Urinary bladder (tissue), 4 donors: Measurements from ENCODE around the gene PARP12. TPM values are rescaled to one million over a fixed set of nuclear protein-coding genes. Genes with fewer than 3 reads are reported as not detected.
A peak's percentile ranks its signal among the peaks of the same experiment; 100 is the strongest.

Experiments used
- DNase-seq: peaks from one replicate; pipeline ENCODE4 v3.0.0-alpha.2; 2015; ENCODE audit errors: extremely low spot score
- H3K27ac ChIP-seq: one replicate; pipeline ENCODE4 v1.5.1; 2013; ENCODE audit warnings: low read depth, mild to moderate bottlenecking, moderate library complexity
- H3K36me3 ChIP-seq: one replicate; pipeline ENCODE4 v1.6.1; 2013; ENCODE audit warnings: mild to moderate bottlenecking, moderate library complexity; ENCODE audit not compliant: insufficient read depth
- H3K4me1 ChIP-seq: one replicate; pipeline ENCODE4 v1.6.1; 2013; ENCODE audit warnings: mild to moderate bottlenecking, moderate library complexity; ENCODE audit not compliant: insufficient read depth
- H3K4me3 ChIP-seq: one replicate; pipeline ENCODE4 v1.5.1; 2013; ENCODE audit warnings: low read depth, low read length
- WGBS: extraction: QIAGEN DNeasy Blood & Tissue Kit; methylation state at CpG from one replicate; pipeline ENCODE4 v1.1.7; 2013; 5-methylcytosine and 5-hydroxymethylcytosine counted together
- polyA plus RNA-seq: library from polyadenylated mRNA; stranded (reverse); fragments of 200-250 nt; gene quantifications from one replicate; pipeline ENCODE4 v1.2.3, GENCODE V29; 2013
- total RNA-seq: library from RNA; depleted of rRNA; stranded (reverse); fragments of >200 nt; gene quantifications from one replicate; pipeline ENCODE4 v1.2.3, GENCODE V29; 2014
- donor health status: healthy with polysubstance abuse.
- donor health status: healthy.

Gene PARP12
- total and polyA plus RNA-seq, 2 donors: 13.4 to 33.0 TPM

GRCh38 chr7:140008755-140009610 lies 53.8 kb downstream of the PARP12 start:
- Histone ChIP-seq H3K36me3 (no peaks in the 10 kb centered on the region), H3K4me3 (no peak overlapping the region), H3K27ac (no peak overlapping the region), H3K4me1 (no peaks in the 10 kb centered on the region)
- DNase-seq: no peak
- WGBS: 92% methylated on average over 16 of the region's 16 CpGs

- H3K4me3 ChIP-seq: no peak overlapping the region
- 92% methylated on average over 11 of the region's 11 CpGs for WGBS
- no peaks in the 10 kb centered on the region for H3K4me1 ChIP-seq
- DNase-seq: no peak
- no peak overlapping the region for H3K27ac ChIP-seq
- H3K36me3 ChIP-seq: no peaks in the 10 kb centered on the region
Observed at GRCh38 chr7:140007051-140007690, 55.6 kb downstream of the PARP12 start.

GRCh38 chr7:140006600-140006999 lies 56.2 kb downstream of the PARP12 start:
- 95% methylated on average over 10 of the region's 10 CpGs for WGBS
- DNase-seq: no peak

GRCh38 chr7:140005754-140006503 lies 56.8 kb downstream of the PARP12 start:
- Histone ChIP-seq H3K36me3 (no peaks in the 10 kb centered on the region), H3K4me3 (no peak overlapping the region), H3K27ac (no peak overlapping the region), H3K4me1 (no peaks in the 10 kb centered on the region)
- 57% methylated on average over 13 of the region's 13 CpGs for WGBS
- no peak for DNase-seq

More at GRCh38 chr7:140006600-140006999, 56.2 kb downstream of the PARP12 start:
- Histone ChIP-seq H3K27ac (no peak overlapping the region), H3K4me1 (no peaks in the 10 kb centered on the region), H3K36me3 (no peaks in the 10 kb centered on the region), H3K4me3 (no peak overlapping the region)

GRCh38 chr7:140005341-140005740 lies 57.4 kb downstream of the PARP12 start:
- Histone ChIP-seq H3K36me3 (no peaks in the 10 kb centered on the region), H3K27ac (no peak overlapping the region), H3K4me3 (no peak overlapping the region), H3K4me1 (no peaks in the 10 kb centered on the region)
- no peak for DNase-seq
- 69% methylated on average over 7 of the region's 7 CpGs for WGBS

GRCh38 chr7:140004672-140005071 lies 58.1 kb downstream of the PARP12 start:
- Histone ChIP-seq H3K4me1 (no peaks in the 10 kb centered on the region), H3K36me3 (no peaks in the 10 kb centered on the region), H3K4me3 (no peak overlapping the region), H3K27ac (no peak overlapping the region)
- 95% methylated on average over 6 of the region's 6 CpGs for whole genome bisulfite sequencing
- no peak for DNase-seq

GRCh38 chr7:140003913-140004382 lies 58.8 kb downstream of the PARP12 start:
- Histone ChIP-seq H3K27ac (no peak overlapping the region), H3K4me1 (peaks cover 1% of the 10 kb centered on the region), H3K4me3 (no peak overlapping the region), H3K36me3 (no peaks in the 10 kb centered on the region)
- WGBS: 67% methylated on average over 9 of the region's 9 CpGs
- no peak for DNase-seq

GRCh38 chr7:140000666-140001268 lies 62.0 kb downstream of the PARP12 start:
- Histone ChIP-seq H3K36me3 (no peaks in the 10 kb centered on the region), H3K4me3 (no peak overlapping the region), H3K27ac (no peak overlapping the region), H3K4me1 (peaks cover 1% of the 10 kb centered on the region)
- WGBS: 88% methylated on average over 6 of the region's 6 CpGs
- no peak for DNase-seq

GRCh38 chr7:139999516-139999915 lies 63.2 kb downstream of the PARP12 start:
- Histone ChIP-seq H3K36me3 (no peaks in the 10 kb centered on the region), H3K4me3 (no peak overlapping the region), H3K4me1 (peaks cover 1% of the 10 kb centered on the region), H3K27ac (no peak overlapping the region)
- WGBS: 90% methylated on average over 6 of the region's 6 CpGs
- no peak for DNase-seq

GRCh38 chr7:139998572-139998971 lies 64.2 kb downstream of the PARP12 start:
- 87% methylated on average over 4 of the region's 4 CpGs for WGBS
- Histone ChIP-seq H3K4me1 (peaks cover 1% of the 10 kb centered on the region), H3K36me3 (no peaks in the 10 kb centered on the region), H3K4me3 (no peak overlapping the region), H3K27ac (no peak overlapping the region)
- DNase-seq: no peak

- 28% methylated on average over 19 of the region's 19 CpGs for WGBS
- DNase-seq: no peak
- Histone ChIP-seq H3K36me3 (no peaks in the 10 kb centered on the region), H3K4me3 (no peak overlapping the region), H3K4me1 (peaks cover 1% of the 10 kb centered on the region), H3K27ac (peak overlapping the region; percentile 35)
Observed at GRCh38 chr7:139995017-139995915, 67.5 kb downstream of the PARP12 start.

GRCh38 chr7:139994356-139994755 lies 68.4 kb downstream of the PARP12 start:
- H3K36me3 ChIP-seq: no peaks in the 10 kb centered on the region
- no peak for DNase-seq
- peaks cover 1% of the 10 kb centered on the region for H3K4me1 ChIP-seq
- peak overlapping the region; percentile 1 for H3K27ac ChIP-seq
- 67% methylated on average over 1 of the region's 1 CpG for WGBS
- no peak overlapping the region for H3K4me3 ChIP-seq
